A549 (cell line): ENCODE measurements around the gene SEC16A. TPM values are rescaled to one million over a fixed set of nuclear protein-coding genes. Genes with fewer than 3 reads are reported as not detected.

Source experiments
- ATAC-seq, 2 experiments: fragments of 200-7000 bp in 1 of 2; fragments of >200 bp in 1 of 2; cut with Nextera tagmentation in 1 of 2; cut with Tn5 transposase in 1 of 2; 3 replicates each; pipeline versions ENCODE4 v1.8.0 to v1.9.1; 2018 to 2020; ENCODE audit warnings: mild to moderate bottlenecking in 1 of 2, moderate library complexity in 1 of 2
- CTCF ChIA-PET: fragments of 300-600 bp; sonication (Branson Sonifier 250); formaldehyde crosslinking; extraction: SDS; loops from one replicate; lab custom pipeline; 2021; ENCODE audit warnings: antibody characterized with exemption, inconsistent platforms; lab: Yijun Ruan, JAX
- POLR2A ChIA-PET: fragments of 350-600 bp; formaldehyde crosslinking; extraction: SDS; loops from one replicate; lab custom pipeline; 2021; ENCODE audit warnings: antibody characterized with exemption, inconsistent platforms; lab: Yijun Ruan, JAX
- DNase-seq, 2 experiments: peaks; one replicate each; pipeline versions ENCODE4 v3.0.0 to v3.0.0-alpha.2; 2011 to 2016; ENCODE audit warnings: low read depth in 1 of 2, low spot score in 1 of 2
- FAIRE-seq: peaks from 2 replicates; lab custom pipeline; 2011; peaks lifted over from hg19 to GRCh38; lab: Jason Lieb, UNC
- H3K27ac ChIP-seq, 2 experiments: fragments of >200 bp; sonication (Bioruptor Twin); formaldehyde crosslinking; 3 replicates each; pipeline ENCODE4 v1.5.1; 2016 to 2017
- H3K4me1 ChIP-seq: fragments of >200 bp; sonication (Bioruptor Twin); formaldehyde crosslinking; 3 replicates; pipeline ENCODE4 v1.6.1; 2016
- H3K4me2 ChIP-seq: fragments of >200 bp; sonication (Bioruptor Twin); formaldehyde crosslinking; 3 replicates; pipeline ENCODE4 v1.6.1; 2016
- H3K4me3 ChIP-seq: fragments of >200 bp; sonication (Bioruptor Twin); formaldehyde crosslinking; 3 replicates; pipeline ENCODE4 v1.5.1; 2016
- H3K9me3 ChIP-seq: fragments of >200 bp; sonication (Bioruptor Twin); formaldehyde crosslinking; 3 replicates; pipeline ENCODE4 v1.6.1; 2016
- CBX8 ChIP-seq: fragments of 200-600 bp; sonication (generic); IDR thresholded peaks from 2 replicates; pipeline ENCODE4 v1.6.1; 2016
- CHD2 ChIP-seq: fragments of 150-350 bp; IDR thresholded peaks from 2 replicates; pipeline ENCODE4 v1.6.1; 2014; ENCODE audit warnings: low read length; ENCODE audit not compliant: partially characterized antibody
- CHD4 ChIP-seq: fragments of 200-600 bp; sonication (generic); IDR thresholded peaks from 2 replicates; pipeline ENCODE4 v1.6.1; 2016; ENCODE audit warnings: antibody characterized with exemption, mild to moderate bottlenecking, borderline replicate concordance
- EP300 ChIP-seq, 2 experiments: fragments of >200 bp; sonication (Bioruptor Twin); formaldehyde crosslinking; IDR thresholded peaks; 2 replicates in 1 of 2; 3 replicates in 1 of 2; pipeline ENCODE4 v1.6.1; 2016 to 2017
- ESRRA ChIP-seq: fragments of 150-350 bp; IDR thresholded peaks from 2 replicates; pipeline ENCODE4 v1.6.1; 2014; ENCODE audit warnings: mild to moderate bottlenecking, low read length, borderline replicate concordance
- FOSB ChIP-seq: fragments of 250-450 bp; sonication (Bioruptor Pico); IDR thresholded peaks from 2 replicates; pipeline ENCODE4 v1.5.0; 2020; ENCODE audit warnings: mild to moderate bottlenecking, moderate library complexity
- FOSL2 ChIP-seq, 2 experiments: fragments of 450-650 bp in 1 of 2; fragments of >200 bp in 1 of 2; sonication (Bioruptor Twin) in 1 of 2; formaldehyde crosslinking; IDR thresholded peaks; 2 replicates each; pipeline versions ENCODE4 v1.5.0 to v1.6.1; 2016 to 2020; ENCODE audit warnings: mild to moderate bottlenecking in 1 of 2, moderate library complexity in 1 of 2
- GATA3 ChIP-seq: IDR thresholded peaks from 2 replicates; pipeline ENCODE4 v1.6.1; 2012; ENCODE audit warnings: borderline replicate concordance
- HOXB13 ChIP-seq: fragments of 250-450 bp; sonication (Bioruptor Pico); IDR thresholded peaks from 2 replicates; pipeline ENCODE4 v1.5.0; 2020; ENCODE audit warnings: low read depth, mild to moderate bottlenecking, moderate library complexity
- JUNB ChIP-seq: fragments of >200 bp; sonication (Bioruptor Twin); formaldehyde crosslinking; IDR thresholded peaks from 2 replicates; pipeline ENCODE4 v1.6.1; 2016
- KDM1A ChIP-seq: fragments of 200-600 bp; sonication (generic); IDR thresholded peaks from 2 replicates; pipeline ENCODE4 v1.6.1; 2016; ENCODE audit warnings: low read depth, mild to moderate bottlenecking
- KDM5A ChIP-seq: fragments of 200-600 bp; sonication (generic); IDR thresholded peaks from 2 replicates; pipeline ENCODE4 v1.6.1; 2016; ENCODE audit warnings: antibody characterized with exemption, mild to moderate bottlenecking
- NR3C1 ChIP-seq: fragments of >200 bp; sonication (Bioruptor Twin); formaldehyde crosslinking; IDR thresholded peaks from 3 replicates; pipeline ENCODE4 v1.6.1; 2017
- RARB ChIP-seq: fragments of 250-450 bp; sonication (Bioruptor Pico); IDR thresholded peaks from 2 replicates; pipeline ENCODE4 v1.8.0; 2021; ENCODE audit warnings: mild to moderate bottlenecking, moderate library complexity
- RCOR1 ChIP-seq: fragments of 150-350 bp; IDR thresholded peaks from 2 replicates; pipeline ENCODE4 v1.6.1; 2014; ENCODE audit warnings: antibody characterized with exemption, low read length, low read depth
- RFX5 ChIP-seq: fragments of 450-650 bp; IDR thresholded peaks from 2 replicates; pipeline ENCODE4 v1.7.1; 2014; ENCODE audit warnings: antibody characterized with exemption, mild to moderate bottlenecking, moderate library complexity
- TP53 ChIP-seq: fragments of 250-450 bp; sonication (Bioruptor Pico); IDR thresholded peaks from 2 replicates; pipeline ENCODE4 v1.5.0; 2021; ENCODE audit warnings: mild to moderate bottlenecking, moderate library complexity
- ZFP36 ChIP-seq: fragments of 450-650 bp; IDR thresholded peaks from 2 replicates; pipeline ENCODE4 v1.6.1; 2014; ENCODE audit warnings: borderline replicate concordance; ENCODE audit not compliant: partially characterized antibody
- ZNF302 ChIP-seq: fragments of 250-450 bp; sonication (Bioruptor Pico); IDR thresholded peaks from 2 replicates; pipeline ENCODE4 v1.9.0; 2021; ENCODE audit warnings: inconsistent platforms, mild to moderate bottlenecking, moderate library complexity
- ZSCAN20 ChIP-seq: fragments of 250-450 bp; sonication (Bioruptor Pico); IDR thresholded peaks from 2 replicates; pipeline ENCODE4 v1.8.0; 2022; ENCODE audit warnings: mild to moderate bottlenecking, moderate library complexity
- WGBS: methylation state at CpG from one replicate; pipeline ENCODE4 v1.1.6; 2017; ENCODE audit errors: missing lambda C conversion rate; 5-methylcytosine and 5-hydroxymethylcytosine counted together
- polyA plus RNA-seq, 4 experiments: library from polyadenylated mRNA; depleted of rRNA in 3 of 4; stranded (reverse); fragments of >200 nt; fragmentation: RNase III in 1 of 4; extraction: RNeasy Plus Mini Kit Qiagen cat#74134 plus additional on column Dnase treatment in 1 of 4; gene quantifications; 2 replicates in 3 of 4; 3 replicates in 1 of 4; pipeline ENCODE4 v1.2.3, GENCODE V29; 2011 to 2017
- TF ChIP-seq, protein P1 (sequence below): fragments of 250-450 bp; sonication (Bioruptor Pico); IDR thresholded peaks from 2 replicates; pipeline ENCODE4 v1.5.0; 2021; ENCODE audit warnings: mild to moderate bottlenecking, moderate library complexity, borderline replicate concordance
- TF ChIP-seq, protein P2 (sequence below): fragments of >200 bp; sonication (Bioruptor Twin); formaldehyde crosslinking; IDR thresholded peaks from 3 replicates; pipeline ENCODE4 v1.6.1; 2016
- TF ChIP-seq, protein P3 (sequence below): IDR thresholded peaks from 2 replicates; pipeline ENCODE4 v1.6.1; 2012; ENCODE audit warnings: low read depth, borderline replicate concordance
- TF ChIP-seq, protein P4 (sequence below): IDR thresholded peaks from 2 replicates; pipeline ENCODE4 v1.6.1; 2012
- TF ChIP-seq, protein P5 (sequence below): fragments of 150-350 bp; IDR thresholded peaks from 2 replicates; pipeline ENCODE4 v1.6.1; 2014; ENCODE audit warnings: low read depth, mild to moderate bottlenecking, low read length

Gene SEC16A
- polyA plus RNA-seq, 2 of the 4 experiments (the other 2 are of a cell fraction), result 24.2 to 38.0 TPM

DNA sequence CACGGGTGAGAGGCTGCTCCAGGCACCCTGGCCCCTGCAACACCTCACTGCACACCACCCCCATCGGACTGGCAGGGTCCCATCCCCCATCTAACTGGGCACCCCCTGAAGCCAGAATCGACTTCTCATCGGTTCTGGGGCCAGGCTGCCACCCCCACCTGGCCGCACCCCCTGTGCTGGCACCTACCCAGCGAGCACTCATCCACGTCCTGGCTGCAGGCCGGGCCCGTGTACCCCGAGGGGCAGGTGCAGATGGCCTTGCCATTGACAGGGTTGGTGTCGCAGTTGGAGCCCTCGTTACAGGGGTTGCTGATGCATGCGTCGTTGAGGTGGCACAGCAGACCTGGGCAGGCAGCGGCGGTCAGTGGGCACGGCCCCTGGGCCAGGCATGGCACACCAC lies 35.1 kb upstream of the SEC16A start:
- no peak for TF ChIP-seq ZFP36
- TF ChIP-seq ESRRA, result no peak
- no peak for TF ChIP-seq RARB
- TF ChIP-seq ZSCAN20 (CRISPR knock-in tag), result no peak
- no peak for TF ChIP-seq EP300 (IDR thresholded peaks at IDR 0.05)
- TF ChIP-seq, protein P1, sequence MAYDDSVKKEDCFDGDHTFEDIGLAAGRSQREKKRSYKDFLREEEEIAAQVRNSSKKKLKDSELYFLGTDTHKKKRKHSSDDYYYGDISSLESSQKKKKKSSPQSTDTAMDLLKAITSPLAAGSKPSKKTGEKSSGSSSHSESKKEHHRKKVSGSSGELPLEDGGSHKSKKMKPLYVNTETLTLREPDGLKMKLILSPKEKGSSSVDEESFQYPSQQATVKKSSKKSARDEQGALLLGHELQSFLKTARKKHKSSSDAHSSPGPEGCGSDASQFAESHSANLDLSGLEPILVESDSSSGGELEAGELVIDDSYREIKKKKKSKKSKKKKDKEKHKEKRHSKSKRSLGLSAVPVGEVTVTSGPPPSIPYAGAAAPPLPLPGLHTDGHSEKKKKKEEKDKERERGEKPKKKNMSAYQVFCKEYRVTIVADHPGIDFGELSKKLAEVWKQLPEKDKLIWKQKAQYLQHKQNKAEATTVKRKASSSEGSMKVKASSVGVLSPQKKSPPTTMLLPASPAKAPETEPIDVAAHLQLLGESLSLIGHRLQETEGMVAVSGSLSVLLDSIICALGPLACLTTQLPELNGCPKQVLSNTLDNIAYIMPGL, result no peak
- no peak for TF ChIP-seq CHD2
- TF ChIP-seq HOXB13 (CRISPR knock-in tag), result no peak
- no peak for TF ChIP-seq FOSL2 (IDR thresholded peaks at IDR 0.05)
- TF ChIP-seq FOSL2 (CRISPR knock-in tag; IDR thresholded peaks at IDR 0.05), result no peak
- TF ChIP-seq KDM1A, result no peak
- TF ChIP-seq KDM5A, result no peak
- no peak for TF ChIP-seq GATA3
- no peak for TF ChIP-seq CHD4
- TF ChIP-seq CBX8, result no peak
- TF ChIP-seq TP53 (CRISPR knock-in tag), result no peak
- TF ChIP-seq, protein P2, sequence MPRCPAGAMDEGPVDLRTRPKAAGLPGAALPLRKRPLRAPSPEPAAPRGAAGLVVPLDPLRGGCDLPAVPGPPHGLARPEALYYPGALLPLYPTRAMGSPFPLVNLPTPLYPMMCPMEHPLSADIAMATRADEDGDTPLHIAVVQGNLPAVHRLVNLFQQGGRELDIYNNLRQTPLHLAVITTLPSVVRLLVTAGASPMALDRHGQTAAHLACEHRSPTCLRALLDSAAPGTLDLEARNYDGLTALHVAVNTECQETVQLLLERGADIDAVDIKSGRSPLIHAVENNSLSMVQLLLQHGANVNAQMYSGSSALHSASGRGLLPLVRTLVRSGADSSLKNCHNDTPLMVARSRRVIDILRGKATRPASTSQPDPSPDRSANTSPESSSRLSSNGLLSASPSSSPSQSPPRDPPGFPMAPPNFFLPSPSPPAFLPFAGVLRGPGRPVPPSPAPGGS, result no peak
- TF ChIP-seq RCOR1, result no peak
- TF ChIP-seq FOSB (CRISPR knock-in tag), result no peak
- no peak overlapping the region for H3K4me2 ChIP-seq
- CTCF ChIA-PET, result interaction anchor here (0.6 to 1.0 kb wide), 5 partner anchors 26 to 129 kb away, joined by 3 to 5 read pairs (median 4); no protein-coding TSS in a partner anchor
- FAIRE-seq, result no peak
- H3K4me3 ChIP-seq, result no peak overlapping the region
- peaks cover 43% of the 10 kb centered on the region for H3K4me1 ChIP-seq
- WGBS, result 86% methylated on average over 8 of the region's 17 CpGs
- H3K27ac ChIP-seq, result no peak overlapping the region
- no peaks in the 10 kb centered on the region for H3K9me3 ChIP-seq
- no peak for ATAC-seq
- POLR2A ChIA-PET, result no interaction called here
- no peak for DNase-seq

DNA sequence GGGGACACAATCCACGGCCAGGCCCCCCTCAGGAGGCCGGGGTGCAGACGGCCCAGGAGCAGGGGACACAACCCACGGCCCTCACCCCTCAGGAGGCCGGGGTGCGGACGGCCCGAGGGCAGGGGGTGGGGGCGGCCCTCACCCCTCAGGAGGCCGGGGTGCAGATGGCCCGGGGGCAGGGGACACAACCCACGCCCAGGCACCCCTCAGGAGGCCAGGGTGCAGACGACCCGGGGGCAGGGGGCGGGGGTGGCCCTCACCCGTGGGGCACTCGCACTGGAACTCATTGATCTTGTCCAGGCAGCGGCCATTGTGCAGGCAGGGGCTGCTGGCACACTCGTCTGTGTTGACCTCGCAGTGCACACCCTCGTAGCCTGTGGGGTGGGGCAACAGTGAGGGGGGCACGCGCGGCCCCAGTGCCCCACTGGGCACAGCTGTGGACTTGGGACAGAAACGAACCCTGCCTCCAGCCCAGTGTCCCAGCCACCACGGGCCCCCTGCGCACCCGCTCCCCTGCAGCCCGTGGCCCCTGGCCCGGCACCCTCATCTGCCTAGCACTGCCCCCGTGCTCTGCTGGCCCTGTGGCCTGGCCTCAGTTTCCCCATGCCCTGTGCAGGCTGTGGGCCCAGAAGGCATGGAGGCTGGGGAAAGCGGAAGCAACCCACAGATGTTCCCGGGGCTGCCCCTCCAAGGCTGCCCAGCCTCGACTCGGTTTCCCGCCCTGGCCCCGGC lies 34.3 kb upstream of the SEC16A start:
- WGBS, result 89% methylated on average over 11 of the region's 37 CpGs
- no peak for TF ChIP-seq ESRRA
- TF ChIP-seq, protein P3, sequence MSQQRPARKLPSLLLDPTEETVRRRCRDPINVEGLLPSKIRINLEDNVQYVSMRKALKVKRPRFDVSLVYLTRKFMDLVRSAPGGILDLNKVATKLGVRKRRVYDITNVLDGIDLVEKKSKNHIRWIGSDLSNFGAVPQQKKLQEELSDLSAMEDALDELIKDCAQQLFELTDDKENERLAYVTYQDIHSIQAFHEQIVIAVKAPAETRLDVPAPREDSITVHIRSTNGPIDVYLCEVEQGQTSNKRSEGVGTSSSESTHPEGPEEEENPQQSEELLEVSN, result no peak
- no peak for TF ChIP-seq RFX5
- TF ChIP-seq, protein P4, sequence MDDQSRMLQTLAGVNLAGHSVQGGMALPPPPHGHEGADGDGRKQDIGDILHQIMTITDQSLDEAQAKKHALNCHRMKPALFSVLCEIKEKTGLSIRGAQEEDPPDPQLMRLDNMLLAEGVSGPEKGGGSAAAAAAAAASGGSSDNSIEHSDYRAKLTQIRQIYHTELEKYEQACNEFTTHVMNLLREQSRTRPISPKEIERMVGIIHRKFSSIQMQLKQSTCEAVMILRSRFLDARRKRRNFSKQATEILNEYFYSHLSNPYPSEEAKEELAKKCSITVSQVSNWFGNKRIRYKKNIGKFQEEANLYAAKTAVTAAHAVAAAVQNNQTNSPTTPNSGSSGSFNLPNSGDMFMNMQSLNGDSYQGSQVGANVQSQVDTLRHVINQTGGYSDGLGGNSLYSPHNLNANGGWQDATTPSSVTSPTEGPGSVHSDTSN, result no peak
- TF ChIP-seq NR3C1, result no peak
- TF ChIP-seq, protein P5, sequence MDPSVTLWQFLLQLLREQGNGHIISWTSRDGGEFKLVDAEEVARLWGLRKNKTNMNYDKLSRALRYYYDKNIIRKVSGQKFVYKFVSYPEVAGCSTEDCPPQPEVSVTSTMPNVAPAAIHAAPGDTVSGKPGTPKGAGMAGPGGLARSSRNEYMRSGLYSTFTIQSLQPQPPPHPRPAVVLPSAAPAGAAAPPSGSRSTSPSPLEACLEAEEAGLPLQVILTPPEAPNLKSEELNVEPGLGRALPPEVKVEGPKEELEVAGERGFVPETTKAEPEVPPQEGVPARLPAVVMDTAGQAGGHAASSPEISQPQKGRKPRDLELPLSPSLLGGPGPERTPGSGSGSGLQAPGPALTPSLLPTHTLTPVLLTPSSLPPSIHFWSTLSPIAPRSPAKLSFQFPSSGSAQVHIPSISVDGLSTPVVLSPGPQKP, result no peak
- no peak for TF ChIP-seq ZNF302 (CRISPR knock-in tag)
- TF ChIP-seq RARB, result no peak
- no peak for TF ChIP-seq JUNB
- TF ChIP-seq, all 56 proteins: peak for 0
- no peak for FAIRE-seq
- no peak for ATAC-seq
- no peak for DNase-seq
- Histone ChIP-seq H3K4me3 (no peak overlapping the region), H3K9me3 (no peaks in the 10 kb centered on the region), H3K27ac (no peak overlapping the region), H3K4me2 (no peak overlapping the region), H3K4me1 (peaks cover 35% of the 10 kb centered on the region)
- POLR2A ChIA-PET, result no interaction called here
- CTCF ChIA-PET, result interaction anchor here (1.1 kb wide), 1 partner anchor 28 kb away, joined by 4 read pairs; no protein-coding TSS in a partner anchor
